ENCODE data around the gene REXO1. TPM values are rescaled to one million over a fixed set of nuclear protein-coding genes. Genes with fewer than 3 reads are reported as not detected.
A peak's percentile ranks its signal among the peaks of the same experiment; 100 is the strongest.
"Not testable (repeated sequence)": the region's sequence is repeated elsewhere in the genome, so short reads cannot be mapped to it uniquely, and the experiment has no call there.

The REXO1 gene
- total and polyA plus RNA-seq, 9 of the 15 experiments (the other 6 are each of a cell fraction or from before 2014, with no cell fraction given), result 0.04 to 63.3 (median 15.8) TPM

- WGBS (ENCODE audit: insufficient coverage, low coverage, missing lambda C conversion rate), result 96% methylated on average over 15 of the region's 15 CpGs
- not testable (repeated sequence) for H3K27ac ChIP-seq (ENCODE audit: extremely low read depth, low read depth, low read length)
Observed at GRCh38 chr19:1886360-1886759, 38.1 kb upstream of the REXO1 start.

More at GRCh38 chr19:1886360-1886759, 38.1 kb upstream of the REXO1 start:
- H2AFZ ChIP-seq (ENCODE audit: low read depth, low read length); FAIRE-seq; DNase-seq (ENCODE audit: extremely low read depth in 1 of 4, low spot score in 3 of 4); BruUV-seq (replicated peaks); CTCF ChIA-PET (ENCODE audit: low intra/inter-chr PET ratio); intact Hi-C loops (cut with micrococcal nuclease); ATAC-seq; H3K9ac ChIP-seq (ENCODE audit: insufficient read depth in 1 of 2, low read depth in 2 of 2, low read length in 2 of 2); H3K4me3 ChIP-seq; in situ Hi-C loops (cut with MboI); H3K4me2 ChIP-seq (ENCODE audit: insufficient read depth, low read length); H3K9me3 ChIP-seq (replicated peaks; ENCODE audit: control insufficient read depth, insufficient read depth, low read depth, low read length); H3K27me3 ChIP-seq (ENCODE audit: control insufficient read depth in 2 of 2, insufficient read depth in 2 of 2, low read length in 2 of 2): not testable (repeated sequence)
- Histone ChIP-seq H3K4me1 (replicated peaks in 1 of 2; ENCODE audit: control insufficient read depth in 2 of 2, insufficient read depth in 2 of 2, low read length in 2 of 2) (peaks cover 31 to 62% of the 10 kb centered on the region in 2 experiments), H3K36me3 (ENCODE audit: control insufficient read depth, insufficient read depth, low read length) (peaks cover 20% of the 10 kb centered on the region; the same call in 2 of the 3 replicates), H3K79me2 (ENCODE audit: control insufficient read depth, insufficient read depth, low read length) (peaks cover 36% of the 10 kb centered on the region), H3K9me1 (ENCODE audit: control insufficient read depth, insufficient read depth, low read length) (peaks cover 14% of the 10 kb centered on the region), H4K20me1 (replicated peaks; ENCODE audit: control insufficient read depth, insufficient read depth, low read length) (peaks cover 33% of the 10 kb centered on the region; the same call in 1 of the 2 replicates)
- POLR2A ChIA-PET, result interaction anchor here (0.7 kb wide), 1 partner anchor 11 kb away, joined by 5 read pairs; no protein-coding TSS in a partner anchor
- peak; percentile 67; the same call in 1 of the 2 replicates for TF ChIP-seq ZC3H11A (IDR thresholded peaks at IDR 0.05; ENCODE audit: low read depth, low read length)
- TF ChIP-seq ZBTB33 (CRISPR knock-in tag; IDR thresholded peaks at IDR 0.05), result 0 out of 2 replicates have a peak, but pooled peaks have one; percentile 21

All from K562 (cell line).